GM18519 (cell line): ENCODE results near the gene SH2D1B.
"Not testable (repeated sequence)": the region's sequence is repeated elsewhere in the genome, so short reads cannot be mapped to it uniquely, and the experiment has no call there.

ENCODE experiments used
- ATAC-seq: cut with Tn5 transposase; IDR thresholded peaks from one replicate; pipeline ENCODE4 v1.9.1; 2021; ENCODE audit warnings: mild to moderate bottlenecking, moderate library complexity; ENCODE audit not compliant: unreplicated experiment, low FRiP score

SH2D1B gene, protein sequence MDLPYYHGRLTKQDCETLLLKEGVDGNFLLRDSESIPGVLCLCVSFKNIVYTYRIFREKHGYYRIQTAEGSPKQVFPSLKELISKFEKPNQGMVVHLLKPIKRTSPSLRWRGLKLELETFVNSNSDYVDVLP

DNA sequence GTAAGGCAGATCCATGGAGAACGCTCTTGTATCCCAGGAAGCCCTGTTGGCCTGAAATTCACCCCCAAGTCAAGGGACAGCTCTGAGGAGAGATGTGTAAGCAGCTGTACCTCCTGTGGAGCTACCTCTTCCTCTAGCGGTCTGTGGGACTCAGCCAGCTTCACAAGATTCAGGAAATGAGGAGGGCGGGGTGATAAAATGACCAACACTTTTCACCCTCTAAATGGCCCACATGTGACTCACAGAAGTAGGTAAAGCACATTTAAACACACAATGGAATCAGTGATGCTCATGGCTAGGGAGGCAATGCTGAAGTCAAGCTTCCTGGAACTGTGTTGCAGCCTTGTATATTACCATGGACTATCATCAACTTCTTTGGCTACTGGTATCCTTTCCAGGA, at the start of gene SH2D1B:
TSS of gene SH2D1B (minus strand) at position 135 of the 400 bp plus-strand sequence. CDS start at position 15, 120 bp downstream.
- no peak for ATAC-seq

DNA sequence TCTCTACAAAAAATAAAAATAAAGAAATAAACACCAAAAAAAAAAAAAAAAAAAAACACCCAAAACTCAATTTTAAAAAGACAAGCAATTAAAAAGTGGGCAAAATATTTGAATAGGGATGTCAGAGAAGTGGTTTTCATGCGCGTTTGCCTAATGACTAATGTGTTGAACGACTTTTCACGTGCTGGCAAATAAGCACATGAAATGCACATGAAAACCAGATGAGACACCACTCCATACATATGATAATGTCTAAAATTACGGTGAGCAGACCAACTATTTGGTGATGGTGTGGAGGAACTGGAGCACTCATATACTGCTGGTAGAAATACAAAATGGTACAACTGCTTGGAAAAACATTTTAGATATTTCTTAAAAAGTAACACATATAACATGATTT, 46.3 kb upstream of the SH2D1B start:
- no peak for ATAC-seq

DNA sequence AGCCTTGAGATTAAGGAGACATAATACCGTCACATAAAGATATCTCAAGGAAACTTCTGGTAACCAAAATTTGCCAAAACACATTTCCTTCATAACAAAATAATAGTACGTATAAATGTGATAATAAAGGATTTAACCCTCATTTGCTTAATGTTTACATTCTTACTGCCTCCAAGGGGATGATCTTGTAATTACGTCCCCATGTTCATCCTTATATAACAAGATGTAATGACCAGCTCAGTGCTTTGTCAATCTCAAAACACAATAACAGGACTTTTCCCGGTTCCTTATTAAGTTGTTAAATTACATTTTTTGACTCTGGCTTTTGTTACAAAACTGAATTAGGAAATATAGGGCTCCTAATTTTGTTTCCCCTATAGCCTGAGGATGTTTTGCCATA, 44.4 kb upstream of the SH2D1B start:
- ATAC-seq: no peak

DNA sequence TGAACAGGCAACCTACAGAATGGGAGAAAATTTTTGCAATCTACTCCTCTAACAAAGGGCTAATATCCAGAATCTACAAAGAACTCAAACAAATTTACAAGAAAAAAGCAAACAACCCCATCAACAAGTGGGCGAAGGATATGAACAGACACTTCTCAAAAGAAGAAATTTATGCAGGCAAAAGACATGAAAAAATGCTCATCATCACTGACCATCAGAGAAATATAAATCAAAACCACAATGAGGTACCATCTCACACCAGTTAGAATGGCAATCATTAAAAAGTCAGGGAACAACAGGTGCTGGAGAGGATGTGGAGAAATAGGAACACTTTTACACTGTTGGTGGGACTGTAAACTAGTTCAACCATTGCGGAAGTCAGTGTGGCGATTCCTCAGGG, 42.4 kb upstream of the SH2D1B start:
- not testable (repeated sequence) for ATAC-seq

DNA sequence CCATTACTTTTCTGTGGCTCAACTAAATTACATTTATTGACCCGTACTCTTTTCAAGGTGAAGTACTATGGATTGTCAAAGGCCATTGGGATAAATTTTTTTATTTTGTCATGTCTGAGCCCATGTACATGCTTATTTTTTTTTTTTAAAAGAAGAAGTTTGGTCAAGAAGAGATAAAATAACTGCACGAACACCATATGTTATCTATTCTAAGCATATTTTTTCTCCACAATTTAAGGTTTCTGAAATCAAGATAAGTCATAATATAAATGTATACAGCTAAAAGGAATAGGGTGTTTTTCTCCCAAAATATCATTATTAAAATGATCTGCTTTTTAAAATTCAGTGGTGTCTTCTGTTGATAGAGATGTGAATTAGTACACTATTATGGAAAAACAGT, 35.0 kb upstream of the SH2D1B start:
- no peak for ATAC-seq

DNA sequence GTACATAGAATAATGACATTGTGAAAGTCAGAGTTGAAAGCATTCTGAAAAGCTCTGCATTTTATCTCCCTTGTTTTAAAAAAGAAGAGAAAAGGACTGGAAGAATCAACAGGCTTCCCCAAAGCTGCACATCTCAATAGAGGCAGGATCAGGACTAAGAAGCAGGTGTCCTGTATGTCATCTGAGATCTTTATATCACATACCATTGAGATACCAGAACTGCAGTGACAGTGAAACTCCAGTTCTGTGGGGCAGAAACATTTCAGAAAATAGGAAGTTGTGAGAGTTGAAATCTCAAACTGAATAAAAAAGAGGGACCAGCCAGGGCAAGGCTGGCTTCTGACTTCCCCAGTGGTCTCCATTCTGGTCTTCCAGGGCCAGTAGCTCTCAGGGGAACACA, 33.0 kb upstream of the SH2D1B start:
- no peak for ATAC-seq

DNA sequence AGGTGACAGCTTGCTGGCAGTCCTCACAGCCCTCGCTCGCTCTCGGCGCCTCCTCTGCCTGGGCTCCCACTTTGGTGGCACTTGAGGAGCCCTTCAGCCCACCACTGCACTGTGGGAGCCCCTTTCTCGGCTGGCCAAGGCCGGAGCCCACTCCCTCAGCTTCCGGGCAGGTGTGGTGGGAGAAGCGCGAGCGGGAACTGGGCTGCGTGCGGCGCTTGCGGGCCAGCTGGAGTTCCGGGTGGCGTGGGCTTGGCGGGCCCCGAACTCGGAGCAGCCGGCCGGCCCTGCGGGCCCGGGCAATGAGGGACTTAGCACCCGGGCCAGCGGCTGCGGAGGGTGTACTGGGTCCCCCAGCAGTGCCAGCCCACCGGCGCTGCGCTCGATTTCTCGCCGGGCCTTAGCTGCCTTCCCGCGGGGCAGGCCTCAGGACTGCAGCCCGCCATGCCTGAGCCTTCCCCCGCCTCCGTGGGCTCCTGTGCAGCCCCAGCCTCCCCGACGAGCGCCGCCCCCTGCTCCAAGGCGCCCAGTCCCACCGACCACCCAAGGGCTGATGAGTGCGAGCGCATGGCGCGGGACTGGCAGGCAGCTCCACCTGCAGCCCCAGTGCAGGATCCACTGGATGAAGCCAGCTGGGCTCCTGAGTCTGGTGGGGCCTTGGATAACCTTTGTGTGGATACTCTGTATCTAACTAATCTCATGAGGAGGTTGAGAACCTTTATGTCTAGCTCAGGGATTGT, 21.2 kb upstream of the SH2D1B start:
- not testable (repeated sequence) for ATAC-seq

DNA sequence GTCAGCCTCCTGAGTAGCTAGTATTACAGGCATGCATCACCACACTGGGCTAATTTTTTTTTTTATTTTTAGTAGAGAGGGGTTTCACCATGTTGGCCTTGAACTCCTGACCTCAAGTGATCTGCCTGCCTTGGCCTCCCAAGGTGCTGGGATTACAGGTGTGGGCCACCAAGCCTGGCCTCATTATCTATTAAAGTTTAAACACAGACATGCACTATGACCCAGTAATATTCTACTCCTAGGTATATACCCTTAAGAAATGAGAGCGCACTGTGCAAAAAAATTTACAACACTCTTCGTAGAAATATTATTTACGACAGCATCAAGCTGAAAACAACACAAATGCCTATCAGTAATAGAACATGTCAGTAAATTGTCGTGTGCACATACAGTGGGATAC, 18.6 kb upstream of the SH2D1B start:
- no peak for ATAC-seq

DNA sequence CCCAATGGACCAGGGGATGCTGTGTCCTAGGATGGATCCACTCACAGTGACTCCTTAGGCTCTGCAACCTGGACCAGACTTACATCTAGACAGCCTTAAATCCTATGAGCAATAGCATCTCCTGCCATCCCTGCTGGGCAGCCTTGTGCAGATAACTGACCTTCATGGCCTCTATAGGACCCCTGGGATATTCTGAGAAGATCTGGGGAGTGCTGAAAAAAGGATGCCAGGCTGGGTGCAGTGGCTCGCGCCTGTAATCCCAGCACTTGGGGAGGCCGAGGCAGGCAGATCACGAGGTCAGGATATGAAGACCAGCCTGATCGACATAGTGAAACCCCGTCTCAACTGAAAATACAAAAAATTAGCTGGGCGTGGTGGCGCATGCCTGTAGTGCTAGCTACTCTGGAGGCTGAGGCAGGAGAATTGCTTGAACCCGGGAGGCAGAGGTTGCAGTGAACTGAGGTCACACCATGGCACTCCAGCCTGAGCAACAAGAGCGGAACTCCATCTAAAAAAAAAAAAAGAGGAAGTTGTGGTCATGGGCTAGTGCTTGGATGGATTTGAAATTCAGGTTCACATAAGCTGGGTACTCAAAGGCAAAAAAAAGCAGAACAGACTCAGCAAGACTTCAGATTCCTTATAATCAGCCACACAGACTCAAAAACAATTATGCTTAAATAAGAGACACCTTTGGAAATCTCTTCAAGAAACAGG, 10.9 kb upstream of the SH2D1B start:
- no peak for ATAC-seq

DNA sequence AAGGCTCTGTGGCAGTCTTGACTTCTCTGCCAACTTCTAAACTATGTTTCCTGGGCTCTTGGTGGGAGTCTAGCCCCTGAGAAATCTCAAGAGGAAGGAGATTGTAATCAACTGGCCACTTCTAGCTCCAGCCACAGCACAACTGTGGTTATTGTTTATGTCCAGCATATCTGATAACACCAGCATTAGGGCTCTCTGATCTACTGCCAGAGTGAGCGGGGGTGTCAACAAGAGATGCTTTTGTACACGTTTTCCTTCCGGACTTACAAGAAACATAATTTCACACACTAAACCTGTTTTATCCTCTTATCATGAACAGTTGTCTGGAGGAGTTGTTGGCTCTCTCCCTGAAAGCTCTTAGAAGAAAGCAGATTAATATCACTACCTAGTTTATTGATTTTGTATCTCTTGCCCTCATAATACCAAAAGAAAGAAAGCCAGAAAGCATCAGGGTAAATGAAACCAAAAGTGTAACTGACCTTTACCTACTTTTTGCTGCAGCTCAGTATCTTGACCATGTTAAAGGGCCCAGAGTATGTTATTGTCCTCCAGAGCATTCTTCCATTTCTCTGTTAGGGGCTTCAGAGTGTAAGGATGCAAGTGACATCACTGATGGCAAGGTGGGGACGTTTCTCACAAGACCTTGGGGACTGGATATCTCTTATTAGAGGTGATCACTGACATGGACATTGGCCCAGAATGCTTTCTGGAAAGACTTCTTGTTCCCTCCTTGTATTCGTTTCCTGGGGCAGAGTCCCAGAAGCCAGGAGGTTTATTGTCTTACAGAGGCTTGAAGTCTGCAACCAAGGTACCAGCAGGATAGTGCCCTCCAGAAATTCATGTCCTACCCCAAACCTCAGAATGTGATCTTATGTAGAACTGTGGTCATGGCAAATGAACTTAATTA, 9.6 kb upstream of the SH2D1B start:
- no peak for ATAC-seq

DNA sequence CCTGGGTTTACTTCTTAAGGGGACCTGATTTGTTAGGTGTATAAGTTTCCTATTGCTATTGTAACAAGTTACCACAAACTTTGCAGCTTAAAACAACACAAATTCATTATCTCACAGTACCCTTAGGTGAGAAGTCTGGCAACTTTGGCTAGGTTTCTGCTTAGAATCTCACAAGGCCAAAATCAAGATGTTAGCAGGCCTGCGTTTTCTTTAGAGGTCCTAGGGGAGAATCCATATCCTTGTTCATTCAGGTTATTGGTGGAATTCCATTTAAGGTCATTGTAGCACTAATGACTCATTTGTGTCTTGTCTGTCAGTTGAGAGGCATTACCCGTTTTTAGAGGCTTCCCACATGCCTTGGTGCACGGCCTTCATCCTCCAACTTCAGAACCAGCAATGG, 8.2 kb upstream of the SH2D1B start:
- no peak for ATAC-seq

DNA sequence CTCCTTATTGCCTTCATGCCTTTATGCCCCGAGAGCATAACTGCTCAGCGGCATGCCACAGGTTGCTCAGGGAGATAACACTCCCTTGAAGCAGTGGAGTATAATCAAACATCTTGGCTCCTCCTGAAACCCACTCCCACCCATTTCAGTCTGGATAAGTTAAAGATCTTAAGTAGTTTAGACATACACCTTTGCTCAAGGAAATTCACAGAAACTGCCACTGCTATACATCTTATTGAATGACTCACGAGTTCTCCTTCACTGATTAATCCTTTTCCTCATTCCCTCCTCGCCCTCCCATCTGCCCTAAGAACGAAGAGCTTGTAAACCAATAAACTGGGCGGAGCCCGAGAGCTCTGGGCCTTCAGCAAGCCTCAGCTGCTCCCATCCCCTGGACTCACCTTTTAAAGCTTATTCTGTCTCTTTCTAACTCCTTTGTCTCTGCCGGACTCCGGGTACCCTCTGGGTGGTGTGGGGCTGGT, 7.6 kb upstream of the SH2D1B start:
- not testable (repeated sequence) for ATAC-seq

DNA sequence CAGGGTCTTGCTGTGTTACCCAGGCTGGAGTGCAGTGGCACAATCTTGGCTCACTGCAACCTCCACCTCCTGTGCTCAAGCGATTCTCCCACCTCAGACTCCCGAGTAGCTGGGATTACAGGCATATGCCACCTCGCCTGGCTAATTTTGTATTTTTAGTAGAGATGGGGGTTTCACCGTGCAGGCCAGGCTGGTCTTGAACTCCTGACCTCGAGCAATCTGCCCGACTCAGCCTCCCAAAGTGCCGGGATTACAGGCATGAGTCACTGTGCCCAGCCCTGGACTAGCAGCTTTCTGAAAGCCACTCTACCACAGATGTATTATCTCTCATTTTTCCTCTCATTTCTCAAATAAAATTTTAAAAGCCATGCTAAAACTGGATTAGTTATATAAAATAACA, 6.6 kb upstream of the SH2D1B start:
- ATAC-seq: not testable (repeated sequence)

DNA sequence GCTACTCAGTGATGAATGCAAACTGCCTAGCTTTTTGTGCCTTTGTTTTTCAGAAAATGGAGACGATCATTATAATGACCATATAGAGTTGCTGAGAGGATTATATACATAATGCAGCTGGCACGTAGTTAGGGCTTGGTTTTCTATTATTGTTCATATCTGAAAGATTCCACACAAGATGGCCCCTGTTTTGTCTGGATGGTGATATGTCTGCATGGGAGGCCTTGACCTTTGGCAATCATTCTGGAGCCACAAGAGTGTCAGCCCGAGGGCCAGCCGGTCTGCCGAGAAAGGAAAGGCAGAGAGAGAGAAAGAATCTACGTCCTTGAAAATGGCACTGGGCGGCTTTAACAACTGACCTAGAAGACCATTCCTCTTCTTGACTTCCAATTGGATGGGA, 5.7 kb upstream of the SH2D1B start:
- no peak for ATAC-seq

DNA sequence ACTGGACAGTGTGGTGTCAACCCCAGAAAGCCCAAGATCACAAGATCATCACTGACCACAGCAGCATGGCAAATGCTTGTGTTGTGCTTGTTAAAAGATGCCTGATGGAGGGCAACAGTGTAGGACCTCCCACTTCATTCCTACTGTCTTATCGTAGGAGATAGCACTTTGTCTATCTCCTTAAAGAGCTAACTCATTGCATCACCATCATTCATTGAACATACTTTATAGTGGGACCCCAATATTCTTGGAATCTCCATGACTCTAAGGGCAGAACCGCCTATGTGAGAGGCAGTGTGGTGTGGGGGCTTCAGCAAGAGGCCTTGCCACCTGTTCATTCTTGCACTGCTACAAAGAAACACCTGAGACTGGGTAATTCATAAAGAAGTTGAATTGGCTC, 5.0 kb upstream of the SH2D1B start:
- no peak for ATAC-seq

DNA sequence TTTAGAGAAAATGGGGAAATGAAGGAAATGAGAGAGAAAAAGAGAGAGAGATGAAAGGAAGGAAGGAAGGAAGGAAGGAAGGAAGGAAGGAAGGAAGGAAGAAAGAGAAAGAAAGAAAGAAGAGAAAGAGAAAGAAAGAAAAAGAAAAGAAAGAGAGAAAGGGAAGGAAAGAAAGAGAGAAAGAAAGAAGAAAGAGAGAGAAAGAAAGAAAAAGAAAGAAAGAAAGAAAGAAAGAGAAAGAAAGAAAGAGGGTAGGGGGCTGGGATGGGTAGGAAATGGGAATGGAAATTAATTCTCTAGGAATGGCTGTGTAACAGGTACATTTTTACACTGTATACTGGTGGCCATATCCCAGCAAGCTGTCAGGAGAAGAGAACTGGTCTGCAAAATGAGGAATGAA, 4.3 kb upstream of the SH2D1B start:
- no peak for ATAC-seq

DNA sequence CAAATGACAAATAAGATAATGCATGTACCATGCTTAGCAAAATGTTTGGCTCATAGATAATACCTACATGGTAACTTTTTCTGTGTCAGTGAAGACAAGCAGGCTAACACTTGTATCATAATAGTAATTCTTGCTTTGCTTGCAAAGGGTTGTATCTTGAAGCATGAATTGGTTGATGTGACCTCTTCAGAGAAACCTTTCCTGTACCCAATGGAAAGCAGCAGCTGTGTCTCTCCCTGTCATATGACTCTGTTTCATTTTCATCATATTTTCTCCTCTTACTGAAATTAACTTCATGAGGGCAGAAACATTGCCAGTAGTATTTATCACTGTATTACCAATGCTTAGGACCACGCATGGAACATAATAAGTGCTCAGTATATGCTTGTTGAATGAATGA, 4.4 kb downstream of the SH2D1B start:
- no peak for ATAC-seq

DNA sequence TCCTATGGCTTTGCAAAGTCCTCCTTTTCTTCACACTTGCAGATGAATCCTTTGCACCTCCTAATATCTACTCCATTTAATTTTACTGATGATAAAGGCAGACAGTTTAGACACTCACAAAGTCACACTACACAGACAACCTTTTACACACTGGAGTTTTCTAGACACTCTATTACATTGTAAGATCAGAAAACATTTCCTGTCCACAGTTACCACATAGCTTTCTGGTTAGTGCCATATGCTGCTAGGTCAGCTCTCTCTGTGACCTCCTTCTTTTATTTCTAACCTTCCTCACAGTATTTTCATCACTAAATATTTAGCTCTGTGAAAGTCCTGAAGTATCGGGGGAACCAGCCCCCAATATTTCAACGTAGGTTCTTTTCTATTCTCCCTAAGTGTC, 5.1 kb downstream of the SH2D1B start:
- no peak for ATAC-seq

DNA sequence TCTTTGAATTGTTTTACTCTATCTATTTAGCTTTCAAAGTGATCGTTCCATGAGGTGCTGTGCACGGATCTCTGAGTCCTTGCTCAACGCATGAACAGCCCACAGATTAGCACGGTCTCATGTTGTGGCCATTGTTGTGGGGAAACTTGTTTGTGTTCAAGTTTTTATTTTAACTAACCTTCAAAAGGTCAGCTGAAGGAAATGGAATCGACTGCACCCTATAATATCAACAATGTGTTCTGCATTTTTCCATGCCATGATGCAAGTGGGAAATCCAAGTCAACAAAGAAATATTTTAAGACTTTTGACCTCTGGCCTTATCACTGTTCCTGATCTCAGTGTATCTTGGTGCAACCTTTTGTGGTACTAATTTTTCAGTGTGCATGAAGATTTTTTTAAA, 6.1 kb downstream of the SH2D1B start:
- no peak for ATAC-seq

DNA sequence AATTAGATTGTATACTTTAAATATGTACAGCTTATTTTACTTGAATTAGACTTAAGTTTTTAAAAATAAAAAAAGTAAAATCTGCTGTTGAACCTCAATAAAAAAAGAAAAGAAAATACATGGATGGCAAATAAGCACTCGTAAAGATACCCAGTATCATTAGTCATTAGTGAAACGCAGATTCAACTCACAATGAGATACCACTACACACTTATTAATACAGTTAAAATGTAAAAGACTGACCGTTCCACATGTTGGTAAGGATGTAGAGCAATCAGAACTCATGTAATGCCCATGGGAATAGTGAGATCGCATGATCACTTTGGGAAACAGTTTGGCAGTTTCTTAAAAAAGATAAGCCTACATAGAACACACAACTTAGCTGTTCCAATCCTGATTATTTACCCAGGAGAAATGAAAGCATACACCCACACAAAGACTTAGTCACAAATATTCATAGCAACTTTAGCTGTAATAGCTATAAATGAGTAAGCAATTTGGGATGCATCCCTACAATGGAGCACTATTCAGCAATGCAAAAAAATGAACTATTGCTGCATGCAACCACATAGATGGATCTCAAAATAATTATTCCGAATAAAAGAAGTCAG, 7.3 kb downstream of the SH2D1B start:
- no peak for ATAC-seq
